HG03378 (cell line): ENCODE results near the gene SLC7A11.
A peak's percentile ranks its signal among the peaks of the same experiment; 100 is the strongest.
"Not testable (repeated sequence)": the region's sequence is repeated elsewhere in the genome, so short reads cannot be mapped to it uniquely, and the experiment has no call there.

Experiments used
- ATAC-seq: cut with Tn5 transposase; IDR thresholded peaks from one replicate; pipeline ENCODE4 v1.9.1; 2021; ENCODE audit warnings: mild to moderate bottlenecking, moderate library complexity; ENCODE audit not compliant: unreplicated experiment

SLC7A11 gene

GRCh38 chr4:138210576-138210975 is 31.6 kb downstream of the SLC7A11 start:
- not testable (repeated sequence) for ATAC-seq

GRCh38 chr4:138209094-138209493 is 33.1 kb downstream of the SLC7A11 start:
- ATAC-seq = no peak

- ATAC-seq = no peak
These were observed 36.5 kb downstream of the SLC7A11 start for GRCh38 chr4:138205531-138206233.

- no peak for ATAC-seq
These were observed 37.6 kb downstream of the SLC7A11 start for GRCh38 chr4:138204507-138204906.

- ATAC-seq = no peak
These were observed 39.5 kb downstream of the SLC7A11 start for GRCh38 chr4:138202686-138203085.

- peak; percentile 41 for ATAC-seq
These were observed 41.9 kb downstream of the SLC7A11 start for GRCh38 chr4:138200236-138200590.

GRCh38 chr4:138199568-138200235 is 42.4 kb downstream of the SLC7A11 start:
- peak; percentile 48 for ATAC-seq

GRCh38 chr4:138196153-138196552 is 46.0 kb downstream of the SLC7A11 start:
- no peak for ATAC-seq

- no peak for ATAC-seq
These were observed 48.2 kb downstream of the SLC7A11 start for GRCh38 chr4:138193963-138194362.

- peak; percentile 38 for ATAC-seq
These were observed 50.0 kb downstream of the SLC7A11 start for GRCh38 chr4:138192113-138192512.

GRCh38 chr4:138190452-138190858 is 51.7 kb downstream of the SLC7A11 start:
- ATAC-seq = peak; percentile 99

GRCh38 chr4:138189206-138189605 is 52.9 kb downstream of the SLC7A11 start:
- no peak for ATAC-seq

- ATAC-seq = no peak
These were observed 53.6 kb downstream of the SLC7A11 start for GRCh38 chr4:138188406-138189084.

GRCh38 chr4:138185859-138186645 is 56.1 kb downstream of the SLC7A11 start:
- ATAC-seq = no peak

GRCh38 chr4:138184886-138185285 is 57.3 kb downstream of the SLC7A11 start:
- no peak for ATAC-seq

- peak; percentile 65 for ATAC-seq
These were observed 59.2 kb downstream of the SLC7A11 start for GRCh38 chr4:138182838-138183426.

GRCh38 chr4:138181287-138181686 is 60.9 kb downstream of the SLC7A11 start:
- ATAC-seq = no peak

- peak; percentile 52 for ATAC-seq
These were observed 63.6 kb downstream of the SLC7A11 start for GRCh38 chr4:138178566-138178965.

- ATAC-seq = peak; percentile 71
These were observed 64.7 kb downstream of the SLC7A11 start for GRCh38 chr4:138177278-138177968.
